Rectal smooth muscle tissue (tissue), 1 donor: ENCODE results near the gene TRPV4.

Source experiments
- H3K27ac ChIP-seq: one replicate; pipeline ENCODE4 v1.7.0; 2013; ENCODE audit warnings: low read depth, low read length, inconsistent platforms
- H3K27me3 ChIP-seq: one replicate; pipeline ENCODE4 v1.7.0; 2013; ENCODE audit warnings: low read length; ENCODE audit not compliant: control insufficient read depth, insufficient read depth
- H3K36me3 ChIP-seq: one replicate; pipeline ENCODE4 v1.7.0; 2013; ENCODE audit warnings: low read length; ENCODE audit not compliant: control insufficient read depth, insufficient read depth
- H3K4me1 ChIP-seq: one replicate; pipeline ENCODE4 v1.7.0; 2013; ENCODE audit warnings: low read length; ENCODE audit not compliant: control insufficient read depth, insufficient read depth
- H3K4me3 ChIP-seq: one replicate; pipeline ENCODE4 v1.7.0; 2013; ENCODE audit warnings: low read length
- H3K9ac ChIP-seq: one replicate; pipeline ENCODE4 v1.7.0; 2013; ENCODE audit warnings: low read length

The TRPV4 gene

DNA sequence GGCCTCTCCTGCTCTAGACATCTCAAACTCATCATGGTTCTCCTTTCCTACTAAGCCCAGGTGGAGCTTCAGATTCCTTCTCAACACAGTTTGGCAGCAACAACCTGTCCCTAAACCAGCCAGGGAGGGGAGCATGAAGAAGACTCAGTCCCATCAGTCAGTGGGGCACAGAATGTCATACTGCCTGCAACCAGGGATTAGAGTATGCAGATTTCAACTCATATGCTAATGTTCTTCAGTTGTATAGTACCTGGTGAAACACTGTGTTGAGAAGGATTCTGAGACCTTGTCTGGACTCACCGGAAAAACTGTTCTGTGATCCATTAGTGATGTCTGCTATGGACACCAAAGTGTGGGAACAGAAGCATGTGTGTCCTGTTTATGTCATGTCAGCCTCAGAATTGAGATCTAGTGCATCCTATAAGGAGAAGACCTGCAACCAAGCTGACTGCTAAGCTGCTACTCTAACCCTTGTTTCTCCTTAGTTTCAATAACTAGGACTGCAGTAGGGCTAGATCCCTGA lies 43.6 kb downstream of the TRPV4 start:
- Histone ChIP-seq H3K27ac (no peak overlapping the region), H3K4me3 (no peak overlapping the region), H3K27me3 (no peaks in the 10 kb centered on the region), H3K9ac (no peak overlapping the region), H3K4me1 (no peaks in the 10 kb centered on the region), H3K36me3 (no peaks in the 10 kb centered on the region)

DNA sequence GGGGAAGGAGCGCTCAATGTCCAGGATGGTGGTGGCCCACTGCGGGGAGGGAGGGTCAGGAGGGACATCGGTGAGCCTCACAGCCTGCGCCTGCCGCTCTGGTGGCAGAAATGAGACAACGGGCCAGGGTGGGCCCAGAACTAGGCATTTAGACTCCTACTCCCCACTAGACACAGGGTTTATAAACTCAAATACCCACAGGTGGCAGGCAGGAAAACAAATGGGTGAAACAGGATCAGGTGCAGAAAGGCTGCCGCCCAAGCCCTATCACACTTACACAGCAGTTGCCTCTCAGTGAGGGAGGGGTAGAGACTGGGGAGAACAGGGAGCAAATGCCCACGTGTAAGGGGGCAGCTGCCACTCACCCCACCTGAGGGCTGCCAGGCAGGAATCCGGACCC lies 46.4 kb downstream of the TRPV4 start:
- Histone ChIP-seq H3K36me3 (no peaks in the 10 kb centered on the region), H3K27me3 (no peaks in the 10 kb centered on the region), H3K9ac (no peak overlapping the region)

DNA sequence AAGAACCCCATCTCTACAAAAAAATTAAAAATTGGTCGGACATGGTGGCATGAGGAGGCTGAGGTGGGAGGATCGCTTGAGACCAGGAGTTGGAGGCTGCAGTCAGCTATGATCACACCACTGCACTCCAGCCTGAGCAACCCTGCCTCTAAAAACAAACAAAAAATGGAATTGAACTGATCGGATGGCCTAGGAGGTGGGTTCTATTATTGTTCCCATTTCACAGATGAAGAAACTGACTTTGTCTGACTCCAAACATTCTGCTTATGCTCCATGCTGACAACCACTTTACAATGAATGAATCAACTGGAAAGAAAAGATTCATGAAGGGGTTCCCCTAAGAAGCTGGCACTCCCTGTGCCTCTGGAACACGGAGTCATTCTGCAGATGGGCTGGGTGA lies 47.3 kb downstream of the TRPV4 start:
- H3K4me3 ChIP-seq = no peak overlapping the region

More for the DNA sequence above, 46.4 kb downstream of the TRPV4 start:
- no peaks in the 10 kb centered on the region for H3K4me1 ChIP-seq
- no peak overlapping the region for H3K27ac ChIP-seq
- no peak overlapping the region for H3K4me3 ChIP-seq

DNA sequence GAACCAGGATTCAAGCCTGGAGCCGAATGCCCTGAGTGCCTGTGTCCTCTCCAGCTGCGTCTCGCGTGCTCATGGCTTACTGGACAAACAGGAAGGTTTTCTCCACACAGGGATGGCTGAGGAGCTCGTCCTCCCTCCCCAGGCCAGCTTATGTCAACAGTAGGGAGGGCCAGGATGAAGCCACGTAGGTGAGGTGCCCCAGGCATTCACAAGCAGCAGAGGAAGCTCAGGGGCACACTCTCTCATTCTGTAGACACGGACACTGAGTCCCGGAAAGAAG lies 49.3 kb downstream of the TRPV4 start:
- Histone ChIP-seq H3K27ac (no peak overlapping the region), H3K27me3 (no peaks in the 10 kb centered on the region), H3K9ac (no peak overlapping the region), H3K36me3 (no peaks in the 10 kb centered on the region), H3K4me3 (no peak overlapping the region), H3K4me1 (no peaks in the 10 kb centered on the region)

More for the DNA sequence above, 47.3 kb downstream of the TRPV4 start:
- Histone ChIP-seq H3K4me1 (no peaks in the 10 kb centered on the region), H3K27me3 (no peaks in the 10 kb centered on the region), H3K27ac (no peak overlapping the region), H3K9ac (no peak overlapping the region), H3K36me3 (no peaks in the 10 kb centered on the region)

DNA sequence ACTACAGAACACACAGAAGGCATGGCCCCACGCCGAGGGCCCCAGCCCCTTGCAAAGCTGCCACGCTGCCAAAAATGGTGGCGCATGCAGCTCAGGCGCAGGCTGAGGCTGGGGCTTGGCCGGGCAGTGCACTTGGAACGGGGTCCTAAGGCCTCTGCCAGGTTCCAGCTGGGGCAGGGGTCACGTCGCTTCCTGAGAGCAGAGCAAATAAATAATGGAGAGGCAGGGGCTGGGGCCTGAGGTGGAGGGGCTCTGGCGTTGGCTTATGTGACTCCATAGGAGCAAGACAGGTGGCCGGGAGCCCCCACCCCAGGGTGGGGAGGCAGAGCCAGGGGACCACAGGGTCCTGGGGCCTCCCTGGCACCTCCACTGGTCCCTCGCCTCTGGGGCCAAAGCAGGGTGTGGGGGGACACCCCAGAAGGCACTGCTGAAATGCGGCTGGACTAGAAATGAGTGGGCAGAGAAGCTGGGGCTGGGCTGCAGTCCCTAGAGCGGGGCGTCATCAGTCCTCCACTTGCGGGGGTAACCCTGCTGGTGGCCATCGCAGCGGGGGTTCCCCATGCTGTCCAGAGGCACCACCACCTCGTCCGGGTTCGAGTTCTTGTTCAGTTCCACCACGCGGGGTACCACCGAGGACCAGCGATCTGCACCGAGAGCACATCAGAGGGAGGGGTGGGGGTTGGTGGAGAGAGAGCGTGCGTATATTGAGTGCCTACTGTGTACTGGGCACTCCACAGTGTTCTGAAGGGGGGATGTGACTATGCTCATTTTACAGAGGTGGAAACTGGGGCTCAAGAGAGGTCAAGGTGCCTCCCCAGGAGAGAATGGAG lies 49.8 kb downstream of the TRPV4 start:
- Histone ChIP-seq H3K36me3 (no peaks in the 10 kb centered on the region), H3K9ac (no peak overlapping the region), H3K27me3 (no peaks in the 10 kb centered on the region), H3K4me1 (no peaks in the 10 kb centered on the region), H3K27ac (no peak overlapping the region), H3K4me3 (no peak overlapping the region)

DNA sequence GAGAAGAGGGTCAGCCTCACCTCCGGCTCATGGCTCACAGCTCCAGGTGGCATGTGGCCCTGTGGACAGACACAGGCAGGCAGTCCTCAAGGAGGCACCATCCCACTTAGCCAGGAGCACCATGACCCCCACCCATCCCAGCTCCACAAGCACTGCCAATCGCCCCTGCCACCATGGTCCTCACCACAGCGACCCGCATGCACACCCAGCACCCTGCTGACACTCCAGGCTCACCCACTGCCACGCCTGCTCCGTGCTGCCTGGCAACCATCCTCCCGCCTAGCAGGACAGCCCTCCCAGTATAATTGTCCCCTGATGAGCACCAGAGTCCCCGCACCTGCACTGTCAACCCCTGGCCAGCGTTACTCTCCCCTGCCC lies 50.9 kb downstream of the TRPV4 start:
- Histone ChIP-seq H3K36me3 (no peaks in the 10 kb centered on the region), H3K27me3 (no peaks in the 10 kb centered on the region), H3K9ac (no peak overlapping the region), H3K27ac (no peak overlapping the region), H3K4me1 (no peaks in the 10 kb centered on the region), H3K4me3 (no peak overlapping the region)

DNA sequence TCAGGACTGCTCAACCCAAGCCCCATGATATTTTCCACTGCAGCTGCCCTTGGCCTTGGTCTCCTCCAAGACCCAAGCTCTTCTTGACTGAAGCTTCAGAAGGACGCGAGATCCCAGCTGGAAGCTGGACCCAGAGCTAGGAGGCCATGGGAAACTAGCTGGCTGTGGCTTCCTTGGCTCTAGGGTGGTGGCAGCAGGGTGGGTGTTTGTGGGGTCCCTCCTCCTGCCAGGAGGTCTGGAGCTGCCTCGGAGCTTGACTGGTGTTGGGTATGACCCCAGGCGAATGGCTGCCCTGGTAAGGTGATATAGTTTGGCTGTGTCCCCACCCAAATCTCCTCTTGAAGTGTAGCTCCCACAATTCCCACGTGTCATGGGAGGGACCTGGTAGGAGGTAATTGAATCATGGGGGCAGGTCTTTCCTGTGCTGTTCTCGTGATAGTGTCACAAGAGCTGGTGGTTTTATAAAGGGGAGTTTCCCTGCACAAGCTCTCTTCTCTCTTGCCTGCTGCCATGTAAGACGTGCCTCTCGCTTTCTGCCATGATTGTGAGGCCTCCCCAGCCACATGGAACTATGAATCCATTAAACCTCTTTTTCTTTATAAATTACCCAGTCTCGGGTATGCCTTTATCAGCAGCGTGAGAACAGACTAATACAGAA lies 51.4 kb downstream of the TRPV4 start:
- H3K36me3 ChIP-seq = no peaks in the 10 kb centered on the region
- H3K27me3 ChIP-seq = no peaks in the 10 kb centered on the region
- no peak overlapping the region for H3K9ac ChIP-seq
- no peak overlapping the region for H3K4me3 ChIP-seq
- H3K4me1 ChIP-seq = no peaks in the 10 kb centered on the region
- no peak overlapping the region for H3K27ac ChIP-seq

DNA sequence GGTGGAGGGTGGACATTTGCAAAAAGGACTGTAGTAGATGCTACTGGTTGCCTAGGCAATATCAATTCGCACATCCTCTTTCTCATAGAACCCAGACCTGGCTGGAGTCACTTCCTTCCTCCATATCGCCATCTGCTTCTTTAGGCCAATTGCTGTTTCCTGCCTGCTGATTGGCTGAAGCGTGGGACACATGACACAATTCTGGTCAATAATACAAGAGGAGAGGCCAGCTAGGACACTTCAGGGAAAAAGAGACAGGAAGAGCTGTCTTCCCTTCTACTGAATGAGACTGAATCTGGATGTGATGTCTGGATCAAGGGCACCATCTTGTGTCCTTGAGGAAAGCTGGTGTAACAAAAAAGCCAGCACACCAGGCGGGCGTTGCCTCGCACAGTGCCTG lies 53.8 kb downstream of the TRPV4 start:
- Histone ChIP-seq H3K4me3 (no peak overlapping the region), H3K27me3 (no peaks in the 10 kb centered on the region), H3K4me1 (no peaks in the 10 kb centered on the region), H3K36me3 (no peaks in the 10 kb centered on the region), H3K9ac (no peak overlapping the region), H3K27ac (no peak overlapping the region)

DNA sequence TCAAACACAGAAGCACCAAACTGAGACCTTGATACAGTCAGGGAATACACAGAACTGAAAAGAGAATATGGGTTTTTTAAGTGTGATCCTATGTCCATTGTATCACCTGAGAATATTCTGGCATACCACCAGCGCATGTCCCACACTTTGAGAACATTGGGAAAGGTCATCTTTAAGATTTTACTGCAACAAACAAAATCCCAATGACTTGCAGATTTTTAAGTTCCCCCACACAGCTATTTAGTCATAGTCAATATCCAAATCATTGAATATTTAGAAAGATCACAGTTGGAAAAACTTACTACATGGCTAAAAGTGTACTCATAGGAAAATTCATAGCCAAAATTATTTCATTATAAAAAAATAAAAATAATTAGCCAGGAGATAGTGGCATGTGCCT lies 54.5 kb downstream of the TRPV4 start:
- Histone ChIP-seq H3K27me3 (no peaks in the 10 kb centered on the region), H3K27ac (no peak overlapping the region), H3K4me3 (no peak overlapping the region), H3K36me3 (no peaks in the 10 kb centered on the region), H3K4me1 (no peaks in the 10 kb centered on the region), H3K9ac (no peak overlapping the region)

DNA sequence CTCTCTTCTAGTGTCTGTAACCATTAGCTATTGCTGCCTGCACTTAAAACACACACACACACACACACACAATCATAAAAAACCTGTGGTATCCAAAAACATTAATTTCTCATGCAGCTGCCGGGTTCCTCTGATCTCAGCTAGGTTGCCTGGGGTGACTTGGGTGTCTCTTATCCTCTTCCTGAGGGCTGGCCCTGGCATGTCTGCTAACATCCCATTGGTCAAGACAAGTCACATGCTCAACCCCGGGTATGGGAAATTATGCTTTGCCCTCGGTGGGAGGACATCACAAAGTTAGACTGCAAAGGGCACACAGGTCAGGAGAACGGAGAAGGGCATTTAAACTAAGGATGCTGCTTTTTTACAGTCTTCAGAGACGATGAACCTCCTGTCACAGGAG lies 55.7 kb downstream of the TRPV4 start:
- Histone ChIP-seq H3K27me3 (no peaks in the 10 kb centered on the region), H3K27ac (no peak overlapping the region), H3K4me3 (no peak overlapping the region), H3K4me1 (peaks cover 2% of the 10 kb centered on the region), H3K36me3 (no peaks in the 10 kb centered on the region), H3K9ac (no peak overlapping the region)

DNA sequence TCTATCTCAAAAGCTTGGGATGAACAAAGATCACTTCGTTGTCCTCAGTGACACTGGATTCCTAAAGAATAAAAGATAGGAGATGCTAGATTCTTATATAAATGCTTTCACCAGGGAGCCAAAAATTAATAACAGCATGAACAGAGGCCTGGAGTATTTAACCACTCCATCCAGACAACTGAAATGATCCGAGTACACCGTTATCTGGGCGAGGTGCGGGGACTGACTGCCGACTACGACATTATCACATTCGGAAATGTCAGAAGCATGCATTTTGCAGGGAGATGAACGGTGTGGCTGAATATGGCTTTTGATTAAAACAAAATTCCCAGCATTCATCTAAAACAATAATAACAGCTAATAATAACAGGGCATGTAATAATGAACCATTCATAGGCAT lies 56.6 kb downstream of the TRPV4 start:
- H3K9ac ChIP-seq = no peak overlapping the region
- H3K27me3 ChIP-seq = no peaks in the 10 kb centered on the region
- no peak overlapping the region for H3K27ac ChIP-seq
- peaks cover 2% of the 10 kb centered on the region for H3K4me1 ChIP-seq
- no peak overlapping the region for H3K4me3 ChIP-seq
- no peaks in the 10 kb centered on the region for H3K36me3 ChIP-seq

DNA sequence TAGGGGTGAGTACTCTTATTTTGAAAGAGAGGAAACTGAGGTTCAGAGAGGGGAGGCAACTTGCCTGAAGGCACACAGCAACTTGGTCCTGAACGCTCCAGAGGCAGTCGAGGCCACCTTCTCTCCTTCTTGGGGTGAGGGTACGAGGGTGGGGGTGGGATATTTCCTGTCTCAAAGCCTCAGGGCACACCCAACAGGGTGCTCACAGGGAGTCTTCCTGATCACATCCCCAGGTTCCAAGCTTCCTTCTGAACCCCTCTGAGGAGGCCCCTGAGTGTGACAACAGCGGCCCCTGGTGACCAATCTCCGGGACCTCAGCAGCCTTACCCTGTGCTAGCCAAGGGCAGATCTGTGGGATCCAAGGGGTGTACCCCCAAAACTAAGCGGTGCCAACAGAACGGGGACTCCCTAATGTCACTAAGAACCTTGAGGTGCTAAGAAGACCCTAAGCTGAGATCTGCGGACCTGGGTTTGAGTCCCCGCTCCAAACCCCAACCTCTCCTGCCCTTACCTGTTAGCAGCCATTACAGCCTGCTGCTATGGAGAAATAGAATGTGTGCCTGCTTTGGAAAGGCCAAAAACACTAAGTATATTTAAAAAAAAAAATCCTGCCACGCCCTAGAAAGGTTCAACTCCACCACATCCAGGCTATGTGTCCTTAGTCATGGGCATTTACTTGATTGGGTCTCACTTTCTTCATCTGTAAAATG lies 57.9 kb downstream of the TRPV4 start:
- Histone ChIP-seq H3K36me3 (no peaks in the 10 kb centered on the region), H3K27ac (no peak overlapping the region), H3K4me3 (no peak overlapping the region), H3K4me1 (peaks cover 2% of the 10 kb centered on the region), H3K9ac (no peak overlapping the region), H3K27me3 (no peaks in the 10 kb centered on the region)
